Hepatocyte (in vitro differentiated cells): ENCODE results near the gene POU2AF1.

Experiments
- EZH2 ChIP-seq: fragments of 200-600 bp; sonication (generic); IDR thresholded peaks from 2 replicates; pipeline ENCODE4 v1.6.1; 2016; ENCODE audit warnings: antibody characterized with exemption, mild to moderate bottlenecking, borderline replicate concordance
- TF ChIP-seq, protein P1 (sequence below): fragments of 200-600 bp; sonication (generic); IDR thresholded peaks from 2 replicates; pipeline ENCODE4 v1.5.1; 2016; ENCODE audit warnings: antibody characterized with exemption, mild to moderate bottlenecking; ENCODE audit not compliant: poor library complexity

DNA sequence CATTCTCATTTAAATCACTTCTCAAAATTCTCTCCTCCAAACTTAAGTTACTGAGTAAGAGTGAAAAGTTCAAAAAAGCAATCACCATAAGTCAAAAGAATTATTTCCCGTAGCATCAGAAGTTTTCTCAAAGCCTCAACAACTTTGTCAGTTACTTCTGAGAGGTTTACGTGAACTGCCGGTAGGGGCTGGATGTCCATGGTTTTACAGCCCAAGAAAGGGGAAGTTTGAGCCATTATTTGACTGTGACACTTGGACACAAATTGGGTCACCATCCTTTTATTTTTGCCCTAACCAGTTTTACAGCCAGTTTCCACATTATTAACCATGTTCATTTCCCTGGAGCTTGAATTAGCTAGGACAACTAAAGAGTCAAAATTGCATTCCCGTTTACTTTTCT is 73.2 kb downstream of the POU2AF1 start:
- TF ChIP-seq, protein P1, sequence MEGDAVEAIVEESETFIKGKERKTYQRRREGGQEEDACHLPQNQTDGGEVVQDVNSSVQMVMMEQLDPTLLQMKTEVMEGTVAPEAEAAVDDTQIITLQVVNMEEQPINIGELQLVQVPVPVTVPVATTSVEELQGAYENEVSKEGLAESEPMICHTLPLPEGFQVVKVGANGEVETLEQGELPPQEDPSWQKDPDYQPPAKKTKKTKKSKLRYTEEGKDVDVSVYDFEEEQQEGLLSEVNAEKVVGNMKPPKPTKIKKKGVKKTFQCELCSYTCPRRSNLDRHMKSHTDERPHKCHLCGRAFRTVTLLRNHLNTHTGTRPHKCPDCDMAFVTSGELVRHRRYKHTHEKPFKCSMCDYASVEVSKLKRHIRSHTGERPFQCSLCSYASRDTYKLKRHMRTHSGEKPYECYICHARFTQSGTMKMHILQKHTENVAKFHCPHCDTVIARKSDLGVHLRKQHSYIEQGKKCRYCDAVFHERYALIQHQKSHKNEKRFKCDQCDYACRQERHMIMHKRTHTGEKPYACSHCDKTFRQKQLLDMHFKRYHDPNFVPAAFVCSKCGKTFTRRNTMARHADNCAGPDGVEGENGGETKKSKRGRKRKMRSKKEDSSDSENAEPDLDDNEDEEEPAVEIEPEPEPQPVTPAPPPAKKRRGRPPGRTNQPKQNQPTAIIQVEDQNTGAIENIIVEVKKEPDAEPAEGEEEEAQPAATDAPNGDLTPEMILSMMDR, result no peak
- no peak for TF ChIP-seq EZH2
